ENCODE measurements around the gene FMN2.
"Not testable (repeated sequence)": the region's sequence is repeated elsewhere in the genome, so short reads cannot be mapped to it uniquely, and the experiment has no call there.

FMN2 gene

GRCh38 chr1:240258910-240259309 lies 167.2 kb downstream of the FMN2 start:
- no peak for DNase-seq

- not testable (repeated sequence) for DNase-seq
Measured at GRCh38 chr1:240264494-240264893, 172.8 kb downstream of the FMN2 start.

GRCh38 chr1:240271081-240271480 lies 179.4 kb downstream of the FMN2 start:
- no peak for DNase-seq

- DNase-seq: no peak
Measured at GRCh38 chr1:240274569-240274968, 182.9 kb downstream of the FMN2 start.

- DNase-seq: not testable (repeated sequence)
Measured at GRCh38 chr1:240275219-240275618, 183.5 kb downstream of the FMN2 start.

GRCh38 chr1:240278082-240278481 lies 186.4 kb downstream of the FMN2 start:
- no peak for DNase-seq

- DNase-seq: no peak
Measured at GRCh38 chr1:240280560-240281322, 189.1 kb downstream of the FMN2 start.

- no peak for DNase-seq
Measured at GRCh38 chr1:240282061-240282830, 190.6 kb downstream of the FMN2 start.

- DNase-seq: no peak
Measured at GRCh38 chr1:240284656-240285414, 193.2 kb downstream of the FMN2 start.

GRCh38 chr1:240285540-240285939 lies 193.9 kb downstream of the FMN2 start:
- no peak for DNase-seq

GRCh38 chr1:240287722-240288121 lies 196.0 kb downstream of the FMN2 start:
- no peak for DNase-seq

GRCh38 chr1:240293706-240294105 lies 202.0 kb downstream of the FMN2 start:
- no peak for DNase-seq

GRCh38 chr1:240294566-240294965 lies 202.9 kb downstream of the FMN2 start:
- DNase-seq: no peak

- no peak for DNase-seq
Measured at GRCh38 chr1:240295811-240296210, 204.1 kb downstream of the FMN2 start.

GRCh38 chr1:240304466-240304865 lies 212.8 kb downstream of the FMN2 start:
- DNase-seq: no peak

- no peak for DNase-seq
Measured at GRCh38 chr1:240306673-240307072, 215.0 kb downstream of the FMN2 start.

GRCh38 chr1:240308096-240308495 lies 216.4 kb downstream of the FMN2 start:
- DNase-seq: no peak

- DNase-seq: no peak
Measured at GRCh38 chr1:240309769-240310168, 218.1 kb downstream of the FMN2 start.

GRCh38 chr1:240310226-240310925 lies 218.7 kb downstream of the FMN2 start:
- DNase-seq: no peak

GRCh38 chr1:240312872-240313271 lies 221.2 kb downstream of the FMN2 start:
- no peak for DNase-seq

- DNase-seq: no peak
Measured at GRCh38 chr1:240314845-240315801, 223.4 kb downstream of the FMN2 start.

- DNase-seq: no peak
Measured at GRCh38 chr1:240319998-240320397, 228.3 kb downstream of the FMN2 start.

Measured in activated CD4-positive, alpha-beta T cell treated with anti-CD3 and anti-CD28 coated beads, Interleukin-2, amount 50 U/mL, for 16 hours (primary cell).